ENCODE data around the gene PLCH1.

PLCH1 gene

DNA sequence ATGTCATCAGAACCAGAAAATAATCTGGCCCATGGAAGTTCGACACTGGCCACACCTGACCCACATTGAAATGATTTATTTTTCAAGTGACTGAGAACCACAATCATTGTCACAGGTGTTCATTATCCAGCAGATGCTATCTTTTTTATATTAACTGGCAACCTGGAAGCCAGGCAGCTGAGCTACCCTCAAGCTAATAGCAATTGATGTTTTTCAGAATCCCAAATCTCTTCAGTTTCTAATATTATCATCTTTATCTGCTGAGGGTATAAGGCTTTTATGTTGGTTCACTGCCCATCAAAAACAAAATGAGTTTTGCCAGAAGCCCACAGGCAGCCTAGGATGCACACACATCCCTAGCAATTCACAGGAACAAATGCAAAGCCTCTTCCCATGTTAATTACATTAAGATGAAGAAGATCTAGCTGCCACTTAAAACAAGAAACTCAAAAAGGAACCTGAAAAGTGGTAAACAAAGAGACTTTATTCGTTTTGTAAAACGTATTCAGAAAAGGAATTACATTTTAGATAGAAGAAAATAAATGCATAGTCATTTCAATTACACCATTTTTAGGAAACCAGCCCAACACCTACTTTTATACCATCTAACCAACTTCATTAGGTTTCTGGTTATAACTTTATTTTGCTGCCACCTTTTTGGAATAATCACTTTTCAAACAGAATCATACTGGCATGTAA lies 410.5 kb downstream of the PLCH1 start:
- no peak for DNase-seq (ENCODE audit: low spot score)

DNA sequence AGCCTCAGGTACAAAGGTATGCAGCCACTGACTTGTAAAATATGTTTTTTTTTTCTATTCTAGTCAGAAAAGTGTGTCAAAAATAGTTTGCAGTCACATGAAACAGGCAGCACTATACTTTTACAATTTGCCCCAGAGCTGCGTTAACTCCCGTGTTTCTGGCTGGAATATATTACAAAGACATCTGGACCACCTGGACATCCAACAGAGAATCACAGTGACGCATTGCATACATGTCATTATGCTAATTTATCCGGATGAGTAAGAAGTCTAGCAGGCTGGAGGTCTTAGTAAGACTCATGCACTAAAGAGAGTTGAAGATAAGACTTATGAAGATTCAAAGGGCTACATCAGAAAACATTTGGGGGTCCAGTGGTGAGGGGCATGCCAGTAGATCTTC lies 412.2 kb downstream of the PLCH1 start:
- DNase-seq (ENCODE audit: low spot score), result no peak

- no peak for DNase-seq (ENCODE audit: low spot score)
Observed at GRCh38 chr3:155331078-155331477, 413.8 kb downstream of the PLCH1 start.

- DNase-seq (ENCODE audit: low spot score), result no peak
Observed at GRCh38 chr3:155330370-155330769, 414.5 kb downstream of the PLCH1 start.

DNA sequence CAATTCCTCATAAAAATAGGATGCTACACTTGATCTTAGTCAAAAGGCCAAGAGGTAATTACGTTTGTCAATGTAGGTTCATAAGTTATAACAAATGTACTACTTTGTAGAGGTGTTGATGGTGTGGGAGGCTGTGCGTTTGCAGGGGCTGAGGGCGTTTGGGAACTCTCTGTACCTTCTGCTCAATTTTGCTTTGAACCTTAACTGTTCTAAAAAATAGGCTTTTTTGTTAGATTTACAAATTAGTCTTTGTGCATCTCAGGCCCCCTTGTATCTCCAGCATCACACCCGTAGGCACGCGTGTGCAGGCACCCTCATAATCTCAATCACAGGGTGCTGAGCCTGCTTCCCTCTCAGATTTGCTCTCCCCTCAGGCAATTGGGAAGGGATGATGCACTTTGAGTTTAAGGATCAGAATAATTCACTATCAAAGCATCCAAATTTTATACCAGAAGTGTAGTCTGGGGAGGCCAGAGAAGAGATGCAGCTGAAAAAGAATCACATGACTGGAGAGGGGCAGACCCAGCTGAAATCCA lies 415.3 kb downstream of the PLCH1 start:
- DNase-seq (ENCODE audit: low spot score), result no peak

GRCh38 chr3:155327871-155328270 lies 417.0 kb downstream of the PLCH1 start:
- DNase-seq (ENCODE audit: low spot score), result no peak

GRCh38 chr3:155327430-155327829 lies 417.4 kb downstream of the PLCH1 start:
- no peak for DNase-seq (ENCODE audit: low spot score)

GRCh38 chr3:155326901-155327300 lies 418.0 kb downstream of the PLCH1 start:
- DNase-seq (ENCODE audit: low spot score), result no peak

DNA sequence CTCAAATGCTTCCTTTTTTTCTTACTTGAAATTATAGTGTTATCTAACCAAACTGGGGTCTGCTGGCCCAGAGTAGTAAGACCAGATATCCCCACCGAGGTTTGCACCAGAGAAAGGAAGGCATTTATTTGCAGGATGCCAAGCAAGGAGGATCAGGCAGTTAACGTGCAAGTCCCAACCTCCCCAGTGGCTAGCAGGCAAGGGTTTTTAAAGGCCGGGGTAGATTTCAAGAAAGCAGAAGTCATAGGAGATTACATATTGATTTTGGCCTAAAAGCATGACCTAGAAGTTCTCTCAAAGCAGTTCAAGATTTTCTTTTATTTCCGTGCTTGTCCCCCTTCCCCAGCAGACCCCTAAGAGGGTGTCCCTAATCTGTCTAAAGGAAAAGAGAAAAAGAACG lies 418.6 kb downstream of the PLCH1 start:
- DNase-seq (ENCODE audit: low spot score), result no peak

Data from LoVo (cell line).